Measurements from ENCODE around the gene EBF3.

Gene EBF3

GRCh38 chr10:129793996-129794395 is 170.1 kb downstream of the EBF3 start:
- no peak for DNase-seq (ENCODE audit: low read depth)

- no peak for DNase-seq (ENCODE audit: low read depth)
Measured at GRCh38 chr10:129793479-129793878, 170.6 kb downstream of the EBF3 start.

GRCh38 chr10:129792864-129793263 is 171.2 kb downstream of the EBF3 start:
- DNase-seq (ENCODE audit: low read depth) = no peak

GRCh38 chr10:129792141-129792540 is 171.9 kb downstream of the EBF3 start:
- no peak for DNase-seq (ENCODE audit: low read depth)

- no peak for DNase-seq (ENCODE audit: low read depth)
Measured at GRCh38 chr10:129790715-129791446, 173.2 kb downstream of the EBF3 start.

- no peak for DNase-seq (ENCODE audit: low read depth)
Measured at GRCh38 chr10:129788215-129788614, 175.9 kb downstream of the EBF3 start.

- DNase-seq (ENCODE audit: low read depth) = no peak
Measured at GRCh38 chr10:129787557-129787956, 176.5 kb downstream of the EBF3 start.

GRCh38 chr10:129786216-129786615 is 177.9 kb downstream of the EBF3 start:
- DNase-seq (ENCODE audit: low read depth) = no peak

- DNase-seq (ENCODE audit: low read depth) = no peak
Measured at GRCh38 chr10:129785536-129785981, 178.5 kb downstream of the EBF3 start.

Data from activated T-helper 1 cell treated with Interleukin-2 at 50 U/mL for 16 hours (primary cell).